ENCODE measurements around the gene SGPL1. TPM values are rescaled to one million over a fixed set of nuclear protein-coding genes. Genes with fewer than 3 reads are reported as not detected.
A peak's percentile ranks its signal among the peaks of the same experiment; 100 is the strongest.

Gene SGPL1
- polyA plus RNA-seq, 1 donor (not counting 4 experiments of a cell fraction or from before 2014, with no cell fraction given) = 31.4 TPM

DNA sequence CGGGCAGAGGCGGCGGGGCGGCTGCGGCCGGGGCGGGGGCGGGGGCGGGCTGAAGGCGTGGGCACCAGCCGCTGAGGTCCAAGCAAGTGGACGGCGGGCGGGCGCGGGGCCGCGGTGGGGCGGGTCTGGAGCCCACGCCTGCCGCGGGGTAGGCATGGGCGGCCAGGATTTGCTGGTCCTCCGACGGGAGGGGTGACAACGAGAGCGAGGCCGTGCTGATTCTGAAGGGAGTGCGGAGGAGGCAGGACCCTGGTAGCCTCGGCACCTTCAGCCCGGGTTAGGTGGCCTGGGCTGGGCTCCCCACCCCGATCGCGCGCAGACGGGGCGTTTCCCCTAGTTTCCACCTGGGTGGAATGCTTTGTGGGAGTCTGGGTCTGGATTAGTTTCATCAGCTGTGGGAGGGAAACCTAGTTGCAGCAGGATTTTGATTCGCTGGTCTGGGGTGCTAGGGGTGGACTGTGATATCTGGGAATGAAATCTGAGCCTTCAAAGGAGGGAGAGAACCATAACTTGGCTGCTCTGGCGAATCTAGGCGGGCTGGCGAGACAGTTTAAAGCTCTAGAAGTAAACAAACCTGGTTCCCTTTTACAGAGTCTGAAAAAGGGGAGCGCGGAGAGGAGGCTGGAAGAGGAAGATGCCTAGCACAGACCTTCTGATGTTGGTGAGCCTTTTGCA is 609 bp downstream of the SGPL1 start:
- H3K79me2 ChIP-seq (ENCODE audit: control insufficient read depth, insufficient read depth, low read length) = peaks cover 27% of the 10 kb centered on the region
- dilution Hi-C loops (cut with MboI; ENCODE audit: extremely low pct_ligation_motif_present, low sequenced_read_pairs) = no loop called here
- no peak for DNase-seq (ENCODE audit: low read depth, low spot score)

DNA sequence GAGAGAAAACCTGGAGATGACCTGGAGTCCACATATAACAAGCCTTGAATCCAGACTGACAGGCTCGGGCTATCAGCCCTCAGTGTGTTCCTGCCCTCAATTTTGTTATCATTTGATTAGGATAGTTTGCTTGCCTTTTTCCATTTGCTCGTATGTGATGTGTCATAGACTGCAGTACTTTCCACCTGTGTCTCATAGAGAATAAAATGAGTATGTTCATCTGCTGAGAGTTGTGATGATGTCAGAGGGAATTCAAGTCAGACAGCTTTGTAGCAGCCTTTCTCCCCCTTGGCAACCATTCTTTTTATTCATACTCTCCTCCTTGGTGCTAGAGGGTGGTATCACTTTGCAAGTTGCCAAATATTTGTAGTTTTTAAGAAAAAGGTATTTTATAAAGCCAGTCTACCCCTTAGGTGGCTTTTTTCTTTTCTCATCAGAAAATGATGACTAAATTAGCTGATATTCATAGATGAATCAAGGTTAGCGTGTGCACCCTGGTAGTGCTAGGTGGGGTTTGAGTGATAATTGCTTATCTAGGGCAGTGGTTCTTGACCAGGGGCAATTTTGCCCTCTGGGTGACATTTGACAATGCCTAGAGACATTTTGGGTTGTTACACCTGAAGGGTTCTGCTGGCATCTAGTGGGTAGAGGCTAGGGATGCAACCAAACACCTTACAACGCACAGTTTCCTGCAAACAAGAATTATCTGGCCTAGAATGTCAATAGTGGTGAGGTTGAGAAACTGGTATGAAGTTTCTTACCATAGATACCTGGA is 5.4 kb downstream of the SGPL1 start:
- H3K9me3 ChIP-seq (ENCODE audit: control insufficient read depth, low read depth, low read length) = no peaks in the 10 kb centered on the region
- TF ChIP-seq, protein P1, sequence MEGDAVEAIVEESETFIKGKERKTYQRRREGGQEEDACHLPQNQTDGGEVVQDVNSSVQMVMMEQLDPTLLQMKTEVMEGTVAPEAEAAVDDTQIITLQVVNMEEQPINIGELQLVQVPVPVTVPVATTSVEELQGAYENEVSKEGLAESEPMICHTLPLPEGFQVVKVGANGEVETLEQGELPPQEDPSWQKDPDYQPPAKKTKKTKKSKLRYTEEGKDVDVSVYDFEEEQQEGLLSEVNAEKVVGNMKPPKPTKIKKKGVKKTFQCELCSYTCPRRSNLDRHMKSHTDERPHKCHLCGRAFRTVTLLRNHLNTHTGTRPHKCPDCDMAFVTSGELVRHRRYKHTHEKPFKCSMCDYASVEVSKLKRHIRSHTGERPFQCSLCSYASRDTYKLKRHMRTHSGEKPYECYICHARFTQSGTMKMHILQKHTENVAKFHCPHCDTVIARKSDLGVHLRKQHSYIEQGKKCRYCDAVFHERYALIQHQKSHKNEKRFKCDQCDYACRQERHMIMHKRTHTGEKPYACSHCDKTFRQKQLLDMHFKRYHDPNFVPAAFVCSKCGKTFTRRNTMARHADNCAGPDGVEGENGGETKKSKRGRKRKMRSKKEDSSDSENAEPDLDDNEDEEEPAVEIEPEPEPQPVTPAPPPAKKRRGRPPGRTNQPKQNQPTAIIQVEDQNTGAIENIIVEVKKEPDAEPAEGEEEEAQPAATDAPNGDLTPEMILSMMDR (optimal IDR thresholded peaks at IDR 0.05 in 1 of 3, IDR thresholded peaks at IDR 0.05 in 1 of 3, conservative IDR thresholded peaks at IDR 0.05 in 1 of 3; ENCODE audit: extremely low read depth in 1 of 3, insufficient read depth in 2 of 3, low read length in 3 of 3) = no peak
- TF ChIP-seq EZH2 (IDR thresholded peaks at IDR 0.05; ENCODE audit: low read length) = no peak
- H3K9me1 ChIP-seq (ENCODE audit: control insufficient read depth, extremely low read depth, insufficient read depth, low read length) = no peaks in the 10 kb centered on the region
- no peak overlapping the region for H3K9ac ChIP-seq (ENCODE audit: control insufficient read depth, extremely low read depth, insufficient read depth, low read length)
- no peaks in the 10 kb centered on the region for H3K4me1 ChIP-seq (ENCODE audit: control insufficient read depth, extremely low read depth, insufficient read depth, low read length)
- no peak overlapping the region for H2AFZ ChIP-seq (ENCODE audit: control insufficient read depth, low read length)
- peaks cover 38% of the 10 kb centered on the region for H3K79me2 ChIP-seq (ENCODE audit: control insufficient read depth, insufficient read depth, low read length)
- FAIRE-seq = no peak
- no peak overlapping the region for H3K4me3 ChIP-seq (ENCODE audit: control insufficient read depth in 2 of 3, extremely low read depth in 1 of 3, insufficient read depth in 2 of 3, low read depth in 1 of 3, low read length in 3 of 3)
- no peaks in the 10 kb centered on the region for H4K20me1 ChIP-seq (ENCODE audit: control insufficient read depth, extremely low read depth, insufficient read depth, low read length)
- H3K27ac ChIP-seq (ENCODE audit: control insufficient read depth, insufficient read depth, low read length) = no peak overlapping the region
- H3K27me3 ChIP-seq (ENCODE audit: control insufficient read depth, extremely low read depth, insufficient read depth, low read length) = no peaks in the 10 kb centered on the region
- peaks cover 7 to 22% of the 10 kb centered on the region in 2 experiments for H3K36me3 ChIP-seq (ENCODE audit: control insufficient read depth in 2 of 2, extremely low read depth in 1 of 2, insufficient read depth in 2 of 2, low read length in 2 of 2)
- H3K4me2 ChIP-seq (ENCODE audit: control insufficient read depth, extremely low read depth, insufficient read depth, low read depth, low read length) = no peak overlapping the region
- no peak for DNase-seq (ENCODE audit: low read depth, low spot score)
- dilution Hi-C loops (cut with MboI; ENCODE audit: extremely low pct_ligation_motif_present, low sequenced_read_pairs) = no loop called here

More for the DNA sequence above, 609 bp downstream of the SGPL1 start:
- H3K4me3 ChIP-seq (ENCODE audit: control insufficient read depth in 2 of 3, extremely low read depth in 1 of 3, insufficient read depth in 2 of 3, low read depth in 1 of 3, low read length in 3 of 3) = peak overlapping the region; percentile 73 to 87 (median 77)
- H3K9me1 ChIP-seq (ENCODE audit: control insufficient read depth, extremely low read depth, insufficient read depth, low read length) = no peaks in the 10 kb centered on the region
- peak overlapping the region; percentile 70 for H2AFZ ChIP-seq (ENCODE audit: control insufficient read depth, low read length)
- H3K9me3 ChIP-seq (ENCODE audit: control insufficient read depth, low read depth, low read length) = no peaks in the 10 kb centered on the region
- TF ChIP-seq, protein P1 (optimal IDR thresholded peaks at IDR 0.05 in 1 of 3, IDR thresholded peaks at IDR 0.05 in 1 of 3, conservative IDR thresholded peaks at IDR 0.05 in 1 of 3; ENCODE audit: extremely low read depth in 1 of 3, insufficient read depth in 2 of 3, low read length in 3 of 3) = no peak
- no peak for TF ChIP-seq EZH2 (IDR thresholded peaks at IDR 0.05; ENCODE audit: low read length)
- no peaks in the 10 kb centered on the region for H4K20me1 ChIP-seq (ENCODE audit: control insufficient read depth, extremely low read depth, insufficient read depth, low read length)
- peak; percentile 96 for FAIRE-seq
- peak overlapping the region; percentile 64 for H3K27ac ChIP-seq (ENCODE audit: control insufficient read depth, insufficient read depth, low read length)
- no peaks in the 10 kb centered on the region for H3K27me3 ChIP-seq (ENCODE audit: control insufficient read depth, extremely low read depth, insufficient read depth, low read length)
- no peaks in the 10 kb centered on the region for H3K4me1 ChIP-seq (ENCODE audit: control insufficient read depth, extremely low read depth, insufficient read depth, low read length)
- peak overlapping the region; percentile 76 for H3K9ac ChIP-seq (ENCODE audit: control insufficient read depth, extremely low read depth, insufficient read depth, low read length)
- H3K36me3 ChIP-seq (ENCODE audit: control insufficient read depth in 2 of 2, extremely low read depth in 1 of 2, insufficient read depth in 2 of 2, low read length in 2 of 2) = peaks cover 4 to 19% of the 10 kb centered on the region in 2 experiments
- H3K4me2 ChIP-seq (ENCODE audit: control insufficient read depth, extremely low read depth, insufficient read depth, low read depth, low read length) = peak overlapping the region; percentile 74
